HG02852 (cell line): Measurements from ENCODE around the gene SYMPK.
"Not testable (repeated sequence)": the region's sequence is repeated elsewhere in the genome, so short reads cannot be mapped to it uniquely, and the experiment has no call there.

Source experiments
- ATAC-seq: cut with Tn5 transposase; IDR thresholded peaks from one replicate; pipeline ENCODE4 v1.9.1; 2021; ENCODE audit warnings: mild to moderate bottlenecking, moderate library complexity; ENCODE audit not compliant: unreplicated experiment

Gene SYMPK

GRCh38 chr19:45862564-45863334 lies at the start of gene SYMPK:
Gene SYMPK (minus strand): TSS chr19:45863147. CDS start chr19:45854495, 8,652 bp downstream.
- ATAC-seq: peak; percentile 92

- ATAC-seq: no peak
Measured at GRCh38 chr19:45911291-45911690, 48.3 kb upstream of the SYMPK start.

GRCh38 chr19:45908956-45909355 lies 46.0 kb upstream of the SYMPK start:
- ATAC-seq: no peak

- ATAC-seq: no peak
Measured at GRCh38 chr19:45906221-45906620, 43.3 kb upstream of the SYMPK start.

GRCh38 chr19:45905011-45905410 lies 42.1 kb upstream of the SYMPK start:
- ATAC-seq: no peak

- ATAC-seq: peak; percentile 74
Measured at GRCh38 chr19:45902651-45903625, 40.0 kb upstream of the SYMPK start.

GRCh38 chr19:45901912-45902650 lies 39.1 kb upstream of the SYMPK start, which contains the start of gene MYPOP:
Gene MYPOP (minus strand): TSS chr19:45902613. CDS start chr19:45901773, 840 bp downstream.
- ATAC-seq: no peak

- ATAC-seq: no peak
Measured at GRCh38 chr19:45901432-45901911, 38.5 kb upstream of the SYMPK start.

- no peak for ATAC-seq
Measured at GRCh38 chr19:45900738-45901431, 37.9 kb upstream of the SYMPK start.

- ATAC-seq: no peak
Measured at GRCh38 chr19:45899919-45900589, 37.1 kb upstream of the SYMPK start.

GRCh38 chr19:45899253-45899652 lies 36.3 kb upstream of the SYMPK start:
- no peak for ATAC-seq

- ATAC-seq: no peak
Measured at GRCh38 chr19:45897261-45897812, 34.4 kb upstream of the SYMPK start.

- ATAC-seq: not testable (repeated sequence)
Measured at GRCh38 chr19:45895983-45896599, 33.1 kb upstream of the SYMPK start.

- ATAC-seq: no peak
Measured at GRCh38 chr19:45895519-45895972, 32.6 kb upstream of the SYMPK start.

GRCh38 chr19:45890877-45891276 lies 27.9 kb upstream of the SYMPK start:
- no peak for ATAC-seq

GRCh38 chr19:45889210-45889885 lies 26.4 kb upstream of the SYMPK start:
- no peak for ATAC-seq

GRCh38 chr19:45887200-45887710 lies 24.3 kb upstream of the SYMPK start:
- ATAC-seq: no peak
